Measurements from ENCODE around the gene PILRA.
A peak's percentile ranks its signal among the peaks of the same experiment; 100 is the strongest.
"Not testable (repeated sequence)": the region's sequence is repeated elsewhere in the genome, so short reads cannot be mapped to it uniquely, and the experiment has no call there.

The PILRA gene

DNA sequence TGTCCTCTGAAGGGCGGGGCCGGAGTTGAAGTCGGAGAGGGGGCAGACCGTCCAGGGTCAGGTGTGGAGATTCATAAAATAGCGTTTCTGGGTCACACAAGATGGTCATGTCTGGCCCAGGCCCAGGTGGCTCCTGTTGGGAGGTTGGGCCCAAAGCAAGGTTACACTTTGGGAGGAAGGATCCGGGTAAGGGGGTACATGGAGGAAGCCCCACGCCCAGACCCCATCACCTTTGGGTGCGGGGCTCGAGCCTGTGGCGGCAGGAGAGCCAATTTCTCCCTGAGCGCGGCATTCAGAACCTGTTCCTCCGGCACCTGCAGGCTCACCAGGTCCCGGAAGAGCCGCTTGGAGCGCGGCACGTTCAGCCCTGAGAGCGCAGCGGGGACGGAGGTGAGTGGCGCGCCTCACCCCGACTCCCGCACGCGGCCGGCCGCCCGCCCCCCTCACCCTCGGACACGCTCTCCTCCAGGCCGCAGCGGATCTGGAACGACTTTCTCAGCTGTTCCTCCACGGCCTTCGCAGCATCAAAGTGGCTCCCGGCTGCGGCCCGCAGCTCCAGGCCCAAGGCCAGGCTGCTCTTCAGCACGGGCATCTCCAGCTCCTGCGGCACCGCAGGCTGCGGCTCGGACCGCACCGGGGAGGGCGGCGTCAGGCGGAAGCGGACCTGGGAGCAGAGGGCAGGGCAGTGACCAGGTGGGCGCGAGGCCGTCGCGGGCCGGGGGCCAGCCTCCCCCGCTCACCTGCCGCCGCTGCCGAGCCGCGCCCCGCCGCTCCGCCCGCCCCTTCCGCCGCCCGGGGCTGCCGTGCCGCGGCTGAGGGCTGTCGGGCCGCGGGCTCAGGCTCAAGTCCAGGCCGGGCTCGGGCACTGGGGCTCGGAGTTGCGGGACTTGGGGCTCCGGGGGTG lies 62.4 kb downstream of the PILRA start:
- DNase-seq (ENCODE audit: low spot score), result peak; percentile 41

DNA sequence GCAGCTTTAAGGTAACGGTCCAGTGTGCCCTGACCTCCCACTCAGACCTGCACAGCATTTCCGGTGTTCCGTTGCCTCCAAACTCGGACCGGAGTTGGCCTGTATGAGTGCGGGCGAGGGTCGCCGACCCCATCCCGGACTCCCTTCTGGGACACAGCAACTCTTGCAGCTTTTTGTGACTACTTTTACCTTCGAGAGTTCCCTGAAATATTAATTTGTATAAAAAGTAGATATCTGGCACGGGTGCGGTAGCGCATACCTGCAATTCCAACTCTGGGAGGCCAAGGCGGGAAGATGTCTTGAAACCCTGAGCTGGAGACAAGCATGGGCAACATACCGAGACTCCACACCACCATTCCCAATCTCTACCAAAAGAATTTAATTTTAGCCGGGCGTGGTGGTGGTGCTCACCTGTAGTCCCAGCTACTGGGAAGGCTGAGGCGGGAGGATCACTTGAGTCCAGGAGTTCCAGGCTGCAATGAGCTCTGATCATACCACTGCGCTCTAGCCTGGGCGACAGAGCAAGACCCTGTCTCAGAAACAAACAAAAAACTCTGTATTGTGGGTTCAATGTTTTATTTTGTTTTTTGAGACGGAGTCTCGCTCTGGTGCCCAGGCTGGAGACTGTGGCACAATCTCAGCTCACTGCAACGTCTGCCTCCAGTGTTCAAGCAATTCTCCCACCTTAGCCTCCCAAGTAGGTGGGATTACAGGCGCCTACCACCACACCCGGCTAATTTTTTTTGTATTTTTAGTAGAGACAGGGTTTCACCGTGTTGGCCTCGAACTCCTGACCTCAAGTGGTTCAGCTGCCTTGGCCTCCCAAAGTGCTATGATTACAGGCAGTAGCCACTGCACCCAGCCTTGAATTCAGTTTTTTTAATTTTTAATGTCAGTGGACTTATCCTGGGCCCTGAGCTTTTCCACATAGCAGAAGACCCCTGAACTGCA lies 64.1 kb downstream of the PILRA start:
- no peak for DNase-seq (ENCODE audit: low spot score)

- DNase-seq (ENCODE audit: low spot score), result no peak
Measured at GRCh38 chr7:100438172-100438571, 64.9 kb downstream of the PILRA start.

GRCh38 chr7:100438731-100439130 lies 65.4 kb downstream of the PILRA start:
- DNase-seq (ENCODE audit: low spot score), result not testable (repeated sequence)

DNA sequence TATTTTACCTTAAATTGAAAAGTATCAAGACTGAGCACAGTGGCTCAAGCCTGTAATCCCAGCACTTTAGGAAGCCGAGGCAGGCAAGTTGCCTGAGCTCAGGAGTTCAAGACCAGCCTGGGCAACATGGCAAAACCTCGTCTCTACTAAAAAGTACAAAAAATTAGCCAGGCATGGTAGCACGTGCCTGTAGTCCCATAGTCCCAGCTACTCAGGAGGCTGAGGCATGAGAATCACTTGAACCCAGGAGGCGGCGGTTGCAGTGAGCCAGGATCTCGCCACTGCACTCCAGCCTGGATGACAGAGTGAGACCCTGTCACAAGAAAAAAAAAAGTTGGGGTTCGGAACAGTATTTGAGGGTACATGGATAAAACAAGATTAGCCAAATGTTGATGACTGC lies 66.0 kb downstream of the PILRA start:
- not testable (repeated sequence) for DNase-seq (ENCODE audit: low spot score)

GRCh38 chr7:100441641-100442535 lies 68.6 kb downstream of the PILRA start:
- no peak for DNase-seq (ENCODE audit: low spot score)

DNA sequence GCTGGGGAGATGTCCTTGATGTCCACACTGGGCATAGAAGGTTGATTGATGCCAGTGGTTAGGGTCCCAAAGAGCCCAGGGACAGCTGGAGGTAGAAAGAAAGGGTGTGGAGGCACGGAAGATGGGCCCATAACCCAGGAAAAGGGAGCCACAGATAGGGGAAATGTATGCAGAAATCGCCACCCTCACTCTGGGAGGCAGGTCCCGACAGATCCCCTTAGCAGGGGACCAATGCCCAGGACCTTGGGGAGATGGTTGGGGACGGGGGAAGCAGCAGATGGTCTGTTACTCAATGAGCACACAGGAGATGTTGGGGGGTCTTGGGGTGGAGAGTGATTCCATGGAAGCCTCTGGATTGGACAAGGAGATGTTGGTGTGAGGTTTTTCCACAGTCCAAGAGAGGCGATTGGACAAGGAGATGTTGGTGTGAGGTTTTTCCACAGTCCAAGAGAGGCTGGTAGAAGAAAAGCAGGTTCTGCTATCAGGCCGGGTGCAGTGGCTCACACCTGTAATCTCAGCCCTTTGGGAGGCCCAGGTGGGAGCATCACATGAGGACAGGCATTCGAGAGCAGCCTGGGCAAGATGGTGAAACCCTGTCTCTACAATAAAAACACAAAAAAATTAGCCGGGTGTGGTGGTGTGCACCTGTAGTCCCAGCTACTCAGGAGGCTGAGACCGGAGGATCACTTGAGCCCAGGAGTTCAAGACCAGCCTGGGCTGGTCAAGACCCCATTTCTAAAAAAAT lies 70.0 kb downstream of the PILRA start:
- DNase-seq (ENCODE audit: low spot score), result no peak

DNA sequence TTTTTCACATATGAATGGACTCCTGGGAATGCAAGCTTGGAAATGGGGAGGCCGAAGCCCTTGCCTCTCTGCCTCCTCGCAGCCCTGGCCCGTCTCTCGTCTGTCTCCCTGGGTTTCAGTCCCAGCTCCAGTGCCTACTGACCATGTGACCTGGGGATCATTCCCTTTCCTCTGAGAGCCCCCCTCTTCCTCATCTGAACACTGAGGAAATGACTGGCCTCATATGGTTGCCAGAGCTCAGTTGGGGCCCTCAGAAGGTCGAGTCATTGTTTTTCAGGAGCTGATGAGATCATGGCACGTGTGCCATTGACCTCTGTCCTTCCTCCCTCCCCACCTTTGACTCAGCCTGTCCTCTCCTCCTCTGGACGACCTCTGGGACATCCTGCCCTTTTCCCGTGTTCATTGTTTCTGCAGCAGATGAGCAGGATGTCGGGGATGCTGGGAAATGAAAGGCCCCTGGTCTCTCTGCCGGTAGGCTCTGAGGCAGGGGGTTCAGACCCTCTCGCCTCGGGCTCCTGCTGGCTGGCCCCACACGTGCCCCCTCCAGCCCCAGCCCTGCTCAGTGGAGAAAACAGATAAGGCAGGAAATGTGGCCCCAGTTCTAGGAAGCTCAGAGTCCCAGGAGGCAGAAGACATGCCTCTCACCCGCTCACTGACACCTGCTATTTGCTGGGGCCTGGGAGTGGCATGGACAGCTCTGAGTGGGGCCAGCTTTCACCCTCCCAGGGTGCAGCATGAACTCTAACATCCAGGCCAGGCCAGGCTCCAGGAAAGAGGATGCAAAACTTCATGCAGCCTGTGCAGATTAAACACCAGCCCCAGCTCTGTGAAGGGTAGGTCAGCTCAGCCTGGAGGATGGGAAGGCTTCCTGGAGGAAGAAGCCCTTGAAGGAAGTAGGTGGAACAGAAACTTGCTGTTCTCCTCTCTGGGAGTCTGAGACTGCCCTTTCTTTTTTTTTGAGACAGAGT lies 71.3 kb downstream of the PILRA start:
- no peak for DNase-seq (ENCODE audit: low spot score)

GRCh38 chr7:100446040-100446439 lies 72.8 kb downstream of the PILRA start:
- DNase-seq (ENCODE audit: low spot score), result no peak

GRCh38 chr7:100447363-100447762 lies 74.1 kb downstream of the PILRA start:
- DNase-seq (ENCODE audit: low spot score), result not testable (repeated sequence)

- no peak for DNase-seq (ENCODE audit: low spot score)
Measured at GRCh38 chr7:100449190-100449795, 76.0 kb downstream of the PILRA start.
